Smooth muscle cell (in vitro differentiated cells): ENCODE data around the gene SLC25A21. TPM values are rescaled to one million over a fixed set of nuclear protein-coding genes. Genes with fewer than 3 reads are reported as not detected.

ENCODE experiments used
- DNase-seq: peaks from one replicate; lab custom pipeline; 2025; ENCODE audit not compliant: unreplicated experiment; lab: John Stamatoyannopoulos, UW
- H2AFZ ChIP-seq: fragments of 200-600 bp; sonication (generic); 2 replicates; pipeline ENCODE4 v1.6.0; 2016; ENCODE audit warnings: antibody characterized with exemption, low read depth, mild to moderate bottlenecking
- H3F3A ChIP-seq: fragments of 200-600 bp; sonication (generic); 2 replicates; pipeline ENCODE4 v1.6.0; 2017; ENCODE audit warnings: antibody characterized with exemption, low read depth
- H3K27ac ChIP-seq: fragments of 200-600 bp; sonication (generic); 2 replicates; pipeline ENCODE4 v1.5.1; 2016; ENCODE audit warnings: low read depth, mild to moderate bottlenecking
- H3K27me3 ChIP-seq: fragments of 200-600 bp; sonication (generic); 2 replicates; pipeline ENCODE4 v1.6.1; 2016; ENCODE audit warnings: low read depth, mild to moderate bottlenecking
- H3K36me3 ChIP-seq: fragments of 200-600 bp; sonication (generic); 2 replicates; pipeline ENCODE4 v1.5.1; 2016; ENCODE audit warnings: low read depth
- H3K4me1 ChIP-seq: fragments of 200-600 bp; sonication (generic); 2 replicates; pipeline ENCODE4 v1.5.1; 2016; ENCODE audit warnings: low read depth
- H3K4me2 ChIP-seq: fragments of 200-600 bp; sonication (generic); 2 replicates; pipeline ENCODE4 v1.6.0; 2016; ENCODE audit warnings: mild to moderate bottlenecking
- H3K4me3 ChIP-seq: fragments of 200-600 bp; sonication (generic); 2 replicates; pipeline ENCODE4 v1.5.1; 2016; ENCODE audit warnings: mild to moderate bottlenecking
- H3K79me2 ChIP-seq: fragments of 200-600 bp; sonication (generic); 2 replicates; pipeline ENCODE4 v1.6.0; 2016; ENCODE audit warnings: low read depth, mild to moderate bottlenecking
- H3K9ac ChIP-seq: fragments of 200-600 bp; sonication (generic); 2 replicates; pipeline ENCODE4 v1.6.0; 2016; ENCODE audit warnings: low read depth
- H3K9me3 ChIP-seq: fragments of 200-600 bp; sonication (generic); replicated peaks from 2 replicates; pipeline ENCODE4 v1.5.1; 2016; ENCODE audit warnings: low read depth
- H4K20me1 ChIP-seq: fragments of 200-600 bp; sonication (generic); 2 replicates; pipeline ENCODE4 v1.6.0; 2016; ENCODE audit warnings: low read depth
- CTCF ChIP-seq: fragments of 200-600 bp; sonication (generic); IDR thresholded peaks from 2 replicates; pipeline ENCODE4 v1.5.1; 2017; ENCODE audit warnings: borderline replicate concordance, mild to moderate bottlenecking, antibody characterized with exemption; ENCODE audit not compliant: insufficient read depth, poor library complexity, severe bottlenecking
- WGBS: methylation state at CpG from one replicate; pipeline ENCODE4 v1.1.7; 2016; ENCODE audit warnings: low lambda C conversion rate; 5-methylcytosine and 5-hydroxymethylcytosine counted together
- polyA plus RNA-seq: library from polyadenylated mRNA; unstranded; fragments of >200 nt; fragmentation: Nextera tagmentation; extraction: Ambion mirVana; gene quantifications from 2 replicates; pipeline ENCODE4 v1.2.1, GENCODE V29; 2016
- total RNA-seq: library from RNA; depleted of rRNA; stranded (reverse); fragments of >200 nt; gene quantifications from 2 replicates; pipeline ENCODE4 v1.2.3, GENCODE V29; 2014

The SLC25A21 gene
- total and polyA plus RNA-seq, 2 experiments from 2014 or later: 1.1 TPM; not detected in 1

GRCh38 chr14:37122288-37122687 lies 50.1 kb downstream of the SLC25A21 start:
- WGBS: 40% methylated on average over 3 of the region's 3 CpGs
- no peak overlapping the region for H3K4me3 ChIP-seq
- H3K4me2 ChIP-seq: no peak overlapping the region
- H3F3A ChIP-seq: no peaks in the 10 kb centered on the region
- H3K27ac ChIP-seq: peak overlapping the region; percentile 3
- no peaks in the 10 kb centered on the region for H4K20me1 ChIP-seq
- no peak overlapping the region for H2AFZ ChIP-seq
- H3K27me3 ChIP-seq: no peaks in the 10 kb centered on the region
- H3K9ac ChIP-seq: no peak overlapping the region
- DNase-seq: no peak
- H3K36me3 ChIP-seq: no peaks in the 10 kb centered on the region
- TF ChIP-seq CTCF: no peak
- no peaks in the 10 kb centered on the region for H3K9me3 ChIP-seq
- no peaks in the 10 kb centered on the region for H3K4me1 ChIP-seq
- H3K79me2 ChIP-seq: no peaks in the 10 kb centered on the region

GRCh38 chr14:37118673-37119366 lies 53.6 kb downstream of the SLC25A21 start:
- no peaks in the 10 kb centered on the region for H3K27me3 ChIP-seq
- no peak for DNase-seq
- H4K20me1 ChIP-seq: no peaks in the 10 kb centered on the region
- H3K79me2 ChIP-seq: no peaks in the 10 kb centered on the region
- TF ChIP-seq CTCF: no peak
- H3K4me2 ChIP-seq: no peak overlapping the region
- no peak overlapping the region for H3K4me3 ChIP-seq
- H3K36me3 ChIP-seq: no peaks in the 10 kb centered on the region
- H3F3A ChIP-seq: no peaks in the 10 kb centered on the region
- H3K4me1 ChIP-seq: no peaks in the 10 kb centered on the region
- H3K9me3 ChIP-seq: no peaks in the 10 kb centered on the region
- 83% methylated on average over 4 of the region's 4 CpGs for WGBS
- no peak overlapping the region for H2AFZ ChIP-seq
- H3K9ac ChIP-seq: no peak overlapping the region
- H3K27ac ChIP-seq: no peak overlapping the region

- no peaks in the 10 kb centered on the region for H3K9me3 ChIP-seq
- no peaks in the 10 kb centered on the region for H3K79me2 ChIP-seq
- no peaks in the 10 kb centered on the region for H3K36me3 ChIP-seq
- no peak overlapping the region for H3K27ac ChIP-seq
- no peaks in the 10 kb centered on the region for H3F3A ChIP-seq
- H4K20me1 ChIP-seq: no peaks in the 10 kb centered on the region
- H3K27me3 ChIP-seq: no peaks in the 10 kb centered on the region
- no peak overlapping the region for H3K4me3 ChIP-seq
- no peak overlapping the region for H2AFZ ChIP-seq
- H3K9ac ChIP-seq: no peak overlapping the region
- DNase-seq: no peak
- TF ChIP-seq CTCF: no peak
- H3K4me2 ChIP-seq: no peak overlapping the region
- no peaks in the 10 kb centered on the region for H3K4me1 ChIP-seq
- 82% methylated on average over 5 of the region's 5 CpGs for WGBS
These were observed 55.2 kb downstream of the SLC25A21 start for GRCh38 chr14:37116933-37117849.
